Left renal pelvis (tissue), 4 donors: ENCODE measurements around the gene LOC101059915.
"Not testable (repeated sequence)": the region's sequence is repeated elsewhere in the genome, so short reads cannot be mapped to it uniquely, and the experiment has no call there.

Experiments
- DNase-seq, 4 donors: peaks; one replicate each; pipeline ENCODE4 v3.0.0-alpha.2; 2013; ENCODE audit warnings: low read depth in 4 of 4, low spot score in 3 of 4

The LOC101059915 gene

GRCh38 chrX:71671043-71671780 is 3.9 kb downstream of the LOC101059915 start:
- DNase-seq = no peak

GRCh38 chrX:71671938-71672337 is 4.6 kb downstream of the LOC101059915 start:
- no peak for DNase-seq

- DNase-seq = not testable (repeated sequence)
These were observed 8.3 kb downstream of the LOC101059915 start for GRCh38 chrX:71675636-71676035.

GRCh38 chrX:71676068-71676795 is 8.9 kb downstream of the LOC101059915 start:
- DNase-seq = not testable (repeated sequence)

- DNase-seq = not testable (repeated sequence)
These were observed 9.8 kb downstream of the LOC101059915 start for GRCh38 chrX:71677195-71677594.

GRCh38 chrX:71679575-71680207 is 12.3 kb downstream of the LOC101059915 start:
- DNase-seq = no peak

GRCh38 chrX:71696641-71697465 is 29.5 kb downstream of the LOC101059915 start:
- not testable (repeated sequence) for DNase-seq

- DNase-seq = not testable (repeated sequence)
These were observed 30.3 kb downstream of the LOC101059915 start for GRCh38 chrX:71697466-71698298.

GRCh38 chrX:71698299-71699022 is 31.1 kb downstream of the LOC101059915 start:
- DNase-seq = not testable (repeated sequence)

GRCh38 chrX:71699023-71699344 is 31.6 kb downstream of the LOC101059915 start:
- not testable (repeated sequence) for DNase-seq

- not testable (repeated sequence) for DNase-seq
These were observed 35.5 kb downstream of the LOC101059915 start for GRCh38 chrX:71702853-71703252.

- not testable (repeated sequence) for DNase-seq
These were observed 46.7 kb downstream of the LOC101059915 start for GRCh38 chrX:71714064-71714463.

GRCh38 chrX:71715551-71715950 is 48.2 kb downstream of the LOC101059915 start:
- DNase-seq = not testable (repeated sequence)

- not testable (repeated sequence) for DNase-seq
These were observed 49.0 kb downstream of the LOC101059915 start for GRCh38 chrX:71716323-71716722.

GRCh38 chrX:71718185-71718584 is 50.8 kb downstream of the LOC101059915 start, which contains the start of gene CXorf49:
CXorf49 (minus strand) TSS chrX:71718285; CDS start chrX:71718151, 134 bp downstream.
- DNase-seq = not testable (repeated sequence)

- not testable (repeated sequence) for DNase-seq
These were observed 51.8 kb downstream of the LOC101059915 start for GRCh38 chrX:71719195-71719594.

GRCh38 chrX:71720289-71720886 is 53.0 kb downstream of the LOC101059915 start:
- DNase-seq = not testable (repeated sequence)
